Measurements from ENCODE around the gene CLEC3A. TPM values are rescaled to one million over a fixed set of nuclear protein-coding genes. Genes with fewer than 3 reads are reported as not detected.

Gene CLEC3A
- total RNA-seq, 1 donor from 2014 or later, result not detected

DNA sequence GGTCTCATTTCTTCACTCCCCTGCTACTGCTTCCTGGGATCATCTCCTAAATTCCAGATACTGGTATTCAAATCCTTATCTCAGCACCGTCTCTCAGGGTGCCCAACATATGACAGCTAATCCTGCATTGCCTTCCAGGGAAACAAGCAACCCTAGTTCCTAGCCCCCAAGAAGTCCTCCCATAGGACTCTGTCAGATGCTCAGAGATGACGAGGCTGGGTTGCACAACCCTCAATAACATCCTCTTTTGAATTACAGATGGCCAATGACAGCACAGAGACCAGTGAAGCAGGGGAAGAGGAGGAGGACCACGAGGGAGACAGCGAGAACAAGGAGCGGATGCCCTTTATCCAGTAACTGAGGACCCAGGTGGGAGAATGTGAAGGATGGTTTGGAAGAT lies 45.0 kb upstream of the CLEC3A start:
- H3K4me1 ChIP-seq, result peaks cover 8% of the 10 kb centered on the region
- peaks cover 8% of the 10 kb centered on the region for H3K4me1 Mint-ChIP-seq
- H2AFZ ChIP-seq (replicated peaks), result no peak overlapping the region
- H3K4me3 ChIP-seq, result no peak overlapping the region
- H3K9me3 Mint-ChIP-seq, result no peaks in the 10 kb centered on the region
- H3K9ac ChIP-seq, result no peak overlapping the region
- TF ChIP-seq EZH2phosphoT487 (IDR thresholded peaks at IDR 0.05) (no peak), EZH2 (IDR thresholded peaks at IDR 0.05) (no peak)
- TF ChIP-seq, protein P1, sequence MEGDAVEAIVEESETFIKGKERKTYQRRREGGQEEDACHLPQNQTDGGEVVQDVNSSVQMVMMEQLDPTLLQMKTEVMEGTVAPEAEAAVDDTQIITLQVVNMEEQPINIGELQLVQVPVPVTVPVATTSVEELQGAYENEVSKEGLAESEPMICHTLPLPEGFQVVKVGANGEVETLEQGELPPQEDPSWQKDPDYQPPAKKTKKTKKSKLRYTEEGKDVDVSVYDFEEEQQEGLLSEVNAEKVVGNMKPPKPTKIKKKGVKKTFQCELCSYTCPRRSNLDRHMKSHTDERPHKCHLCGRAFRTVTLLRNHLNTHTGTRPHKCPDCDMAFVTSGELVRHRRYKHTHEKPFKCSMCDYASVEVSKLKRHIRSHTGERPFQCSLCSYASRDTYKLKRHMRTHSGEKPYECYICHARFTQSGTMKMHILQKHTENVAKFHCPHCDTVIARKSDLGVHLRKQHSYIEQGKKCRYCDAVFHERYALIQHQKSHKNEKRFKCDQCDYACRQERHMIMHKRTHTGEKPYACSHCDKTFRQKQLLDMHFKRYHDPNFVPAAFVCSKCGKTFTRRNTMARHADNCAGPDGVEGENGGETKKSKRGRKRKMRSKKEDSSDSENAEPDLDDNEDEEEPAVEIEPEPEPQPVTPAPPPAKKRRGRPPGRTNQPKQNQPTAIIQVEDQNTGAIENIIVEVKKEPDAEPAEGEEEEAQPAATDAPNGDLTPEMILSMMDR (IDR thresholded peaks at IDR 0.05), result no peak
- H3K27me3 ChIP-seq, result no peaks in the 10 kb centered on the region
- H3F3A ChIP-seq (ENCODE audit: low read depth), result peaks cover 4% of the 10 kb centered on the region
- no peak overlapping the region for H3K27ac Mint-ChIP-seq
- H3K36me3 Mint-ChIP-seq, result peaks cover 20% of the 10 kb centered on the region
- no peaks in the 10 kb centered on the region for H3K9me3 ChIP-seq (ENCODE audit: low read depth)
- H3K27me3 Mint-ChIP-seq (ENCODE audit: insufficient read depth, low read depth), result no peaks in the 10 kb centered on the region
- no peak overlapping the region for H3K4me2 ChIP-seq
- H4K20me1 ChIP-seq (ENCODE audit: low read depth), result no peaks in the 10 kb centered on the region
- no peak for DNase-seq (ENCODE audit: low spot score)
- H3K79me2 ChIP-seq (ENCODE audit: low read depth), result no peaks in the 10 kb centered on the region
- H3K4me3 Mint-ChIP-seq, result no peak overlapping the region
- no peaks in the 10 kb centered on the region for H3K36me3 ChIP-seq
- H3K27ac ChIP-seq, result no peak overlapping the region

DNA sequence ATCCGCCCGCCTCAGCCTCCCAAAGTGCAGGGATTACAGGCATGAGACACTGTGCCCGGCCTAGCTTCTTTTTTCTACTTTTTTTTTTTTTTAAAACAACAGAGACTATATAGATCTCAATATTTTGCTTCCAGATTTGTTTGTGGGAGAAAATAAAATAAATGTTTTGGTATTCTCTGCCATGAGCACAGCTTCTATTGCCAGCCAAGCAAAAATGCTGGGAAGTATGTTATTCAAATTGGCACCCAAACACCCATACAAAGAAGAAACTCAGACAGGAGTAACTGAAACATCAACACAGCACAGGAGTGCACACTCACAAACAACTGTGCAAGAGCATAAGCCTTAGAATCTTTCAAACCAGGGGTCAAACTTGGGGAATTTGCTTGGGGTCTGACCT lies 37.2 kb upstream of the CLEC3A start:
- H3K9me3 Mint-ChIP-seq, result peaks cover 3% of the 10 kb centered on the region
- H3K4me1 ChIP-seq, result peaks cover 6% of the 10 kb centered on the region
- H3K36me3 ChIP-seq, result no peaks in the 10 kb centered on the region
- peaks cover 5% of the 10 kb centered on the region for H3K27me3 Mint-ChIP-seq (ENCODE audit: insufficient read depth, low read depth)
- peaks cover 5% of the 10 kb centered on the region for H3K4me1 Mint-ChIP-seq
- no peaks in the 10 kb centered on the region for H3F3A ChIP-seq (ENCODE audit: low read depth)
- no peak overlapping the region for H3K9ac ChIP-seq
- no peak overlapping the region for H3K27ac ChIP-seq
- H3K9me3 ChIP-seq (ENCODE audit: low read depth), result no peaks in the 10 kb centered on the region
- no peak for TF ChIP-seq EZH2 (IDR thresholded peaks at IDR 0.05)
- H3K4me3 Mint-ChIP-seq, result no peak overlapping the region
- H3K27me3 ChIP-seq, result no peaks in the 10 kb centered on the region
- no peak overlapping the region for H3K4me2 ChIP-seq
- peaks cover 15% of the 10 kb centered on the region for H3K36me3 Mint-ChIP-seq
- H4K20me1 ChIP-seq (ENCODE audit: low read depth), result no peaks in the 10 kb centered on the region
- H3K79me2 ChIP-seq (ENCODE audit: low read depth), result no peaks in the 10 kb centered on the region
- DNase-seq (ENCODE audit: low spot score), result no peak
- no peak overlapping the region for H2AFZ ChIP-seq (replicated peaks)
- no peak overlapping the region for H3K4me3 ChIP-seq
- H3K27ac Mint-ChIP-seq, result no peak overlapping the region

DNA sequence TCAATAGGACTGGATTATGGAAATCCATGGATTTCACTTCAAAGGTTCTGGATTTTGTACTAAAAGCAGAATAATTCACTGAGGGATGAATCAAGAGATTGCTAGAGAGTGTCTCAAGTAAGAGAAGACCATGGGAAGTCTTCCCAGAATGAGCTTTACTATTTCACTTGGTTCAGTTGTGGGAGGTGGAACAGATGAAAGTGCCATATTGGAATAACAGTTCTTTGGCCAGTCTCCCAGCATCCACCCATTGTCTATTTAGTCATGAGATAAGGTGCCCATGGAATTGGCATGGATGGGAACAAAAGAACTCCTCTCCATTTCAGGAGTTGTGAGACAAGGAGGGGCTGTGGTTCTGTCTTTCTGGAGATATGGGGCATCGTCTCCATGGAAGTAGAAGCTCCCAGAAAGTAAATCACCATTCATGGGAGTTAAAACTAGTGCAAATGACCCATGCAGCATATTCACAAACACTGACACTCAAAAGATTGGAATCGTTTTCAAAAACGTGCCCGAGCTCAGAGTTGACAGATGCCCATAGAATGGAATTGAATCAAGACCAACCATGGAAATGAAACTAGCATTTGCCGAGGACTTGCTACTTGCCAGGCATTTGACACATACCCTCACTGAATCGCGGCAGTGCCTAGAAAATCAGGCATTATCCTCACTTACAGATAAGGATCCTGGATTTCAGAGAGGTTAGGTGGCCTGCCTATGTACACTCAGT lies 36.2 kb upstream of the CLEC3A start:
- Mint-ChIP-seq H3K27ac (no peak overlapping the region), H3K4me1 (peaks cover 5% of the 10 kb centered on the region), H3K27me3 (ENCODE audit: insufficient read depth, low read depth) (peaks cover 5% of the 10 kb centered on the region), H3K9me3 (peaks cover 3% of the 10 kb centered on the region), H3K36me3 (peaks cover 12% of the 10 kb centered on the region), H3K4me3 (no peak overlapping the region)
- H3K9me3 ChIP-seq (ENCODE audit: low read depth), result no peaks in the 10 kb centered on the region
- no peak overlapping the region for H3K9ac ChIP-seq
- no peak overlapping the region for H2AFZ ChIP-seq (replicated peaks)
- H3K79me2 ChIP-seq (ENCODE audit: low read depth), result no peaks in the 10 kb centered on the region
- peaks cover 14% of the 10 kb centered on the region for H3K4me1 ChIP-seq
- no peak overlapping the region for H3K27ac ChIP-seq
- no peak overlapping the region for H3K4me2 ChIP-seq
- no peaks in the 10 kb centered on the region for H3K27me3 ChIP-seq
- no peak for TF ChIP-seq EZH2phosphoT487 (IDR thresholded peaks at IDR 0.05)
- TF ChIP-seq EZH2 (IDR thresholded peaks at IDR 0.05), result no peak
- no peaks in the 10 kb centered on the region for H3K36me3 ChIP-seq
- H4K20me1 ChIP-seq (ENCODE audit: low read depth), result no peaks in the 10 kb centered on the region
- H3F3A ChIP-seq (ENCODE audit: low read depth), result peaks cover 9% of the 10 kb centered on the region
- no peak for DNase-seq (ENCODE audit: low spot score)
- no peak overlapping the region for H3K4me3 ChIP-seq

DNA sequence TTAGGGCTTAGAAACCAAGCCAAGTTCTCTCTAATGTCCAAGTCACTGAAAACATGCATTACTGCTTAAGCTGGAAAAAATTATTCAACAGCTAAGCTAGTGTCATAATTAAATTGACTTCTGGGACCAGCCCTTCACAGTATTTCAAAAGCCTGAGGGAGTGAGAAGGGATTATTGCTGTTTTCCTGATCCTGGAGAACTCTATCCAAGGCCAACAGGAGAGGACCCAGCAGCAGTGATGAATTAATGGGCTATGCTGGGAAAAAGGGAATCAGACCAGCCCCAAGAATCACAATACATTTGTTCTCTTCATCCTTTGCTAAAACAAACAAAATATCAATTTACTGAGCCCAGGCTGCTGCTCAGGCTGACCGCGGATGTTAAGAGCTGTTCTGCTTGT lies 34.5 kb upstream of the CLEC3A start:
- Histone ChIP-seq H3K4me2 (no peak overlapping the region), H3K4me3 (no peak overlapping the region), H3F3A (ENCODE audit: low read depth) (peaks cover 25% of the 10 kb centered on the region), H3K27me3 (no peaks in the 10 kb centered on the region), H3K9me3 (ENCODE audit: low read depth) (no peaks in the 10 kb centered on the region), H3K27ac (no peak overlapping the region), H4K20me1 (ENCODE audit: low read depth) (no peaks in the 10 kb centered on the region), H3K4me1 (peaks cover 30% of the 10 kb centered on the region), H3K9ac (no peak overlapping the region), H3K79me2 (ENCODE audit: low read depth) (no peaks in the 10 kb centered on the region), H2AFZ (replicated peaks) (no peak overlapping the region), H3K36me3 (no peaks in the 10 kb centered on the region)
- Mint-ChIP-seq H3K36me3 (peaks cover 9% of the 10 kb centered on the region), H3K27ac (no peak overlapping the region), H3K4me1 (peaks cover 9% of the 10 kb centered on the region), H3K27me3 (ENCODE audit: insufficient read depth, low read depth) (peaks cover 5% of the 10 kb centered on the region), H3K4me3 (no peak overlapping the region), H3K9me3 (peaks cover 3% of the 10 kb centered on the region)
- TF ChIP-seq EZH2 (IDR thresholded peaks at IDR 0.05), result no peak
- TF ChIP-seq, protein P1 (IDR thresholded peaks at IDR 0.05), result no peak
- no peak for TF ChIP-seq EZH2phosphoT487 (IDR thresholded peaks at IDR 0.05)
- DNase-seq (ENCODE audit: low spot score), result no peak

Data from neural progenitor cell (in vitro differentiated cells).